HUES6 (cell line): ENCODE measurements around the gene OLFM1.
"Not testable (repeated sequence)": the region's sequence is repeated elsewhere in the genome, so short reads cannot be mapped to it uniquely, and the experiment has no call there.

ENCODE experiments used
- H3K27ac ChIP-seq: 2 replicates; pipeline ENCODE4 v1.7.0; 2013; ENCODE audit warnings: low read depth, mild to moderate bottlenecking, low read length, inconsistent platforms
- H3K27me3 ChIP-seq: 2 replicates; pipeline ENCODE4 v1.6.1; 2013; ENCODE audit warnings: low read length; ENCODE audit not compliant: control insufficient read depth, insufficient read depth
- H3K36me3 ChIP-seq: 2 replicates; pipeline ENCODE4 v1.6.1; 2013; ENCODE audit warnings: low read length; ENCODE audit not compliant: control insufficient read depth, insufficient read depth
- H3K4me1 ChIP-seq: 2 replicates; pipeline ENCODE4 v1.6.1; 2013; ENCODE audit warnings: low read length; ENCODE audit not compliant: control insufficient read depth, insufficient read depth
- H3K4me3 ChIP-seq: 2 replicates; pipeline ENCODE4 v1.5.1; 2013; ENCODE audit warnings: low read depth, low read length
- H3K9ac ChIP-seq: one replicate; pipeline ENCODE4 v1.6.1; 2013; ENCODE audit warnings: mild to moderate bottlenecking, low read length
- H3K9me3 ChIP-seq: 2 replicates; pipeline ENCODE4 v1.6.1; 2013; ENCODE audit warnings: low read depth, low read length; ENCODE audit not compliant: control insufficient read depth, insufficient read depth

OLFM1 gene

GRCh38 chr9:135110416-135110815, 22.9 kb downstream of the OLFM1 start:
- Histone ChIP-seq H3K27me3 (no peaks in the 10 kb centered on the region), H3K27ac (no peak overlapping the region), H3K4me1 (peaks cover 29% of the 10 kb centered on the region), H3K4me3 (no peak overlapping the region), H3K36me3 (no peaks in the 10 kb centered on the region), H3K9me3 (no peaks in the 10 kb centered on the region), H3K9ac (no peak overlapping the region)

GRCh38 chr9:135111600-135111999, 24.1 kb downstream of the OLFM1 start:
- not testable (repeated sequence) for H3K27ac ChIP-seq

GRCh38 chr9:135116371-135116770, 28.9 kb downstream of the OLFM1 start:
- Histone ChIP-seq H3K27ac (no peak overlapping the region), H3K27me3 (no peaks in the 10 kb centered on the region), H3K4me3 (no peak overlapping the region), H3K36me3 (peaks cover 14% of the 10 kb centered on the region), H3K9ac (no peak overlapping the region), H3K4me1 (peaks cover 5% of the 10 kb centered on the region; the same call in 1 of the 2 replicates), H3K9me3 (peaks cover 4% of the 10 kb centered on the region; the same call in 1 of the 2 replicates)

More at GRCh38 chr9:135111600-135111999, 24.1 kb downstream of the OLFM1 start:
- H3K4me1 ChIP-seq, result peaks cover 21% of the 10 kb centered on the region
- not testable (repeated sequence) for H3K9me3 ChIP-seq, H3K36me3 ChIP-seq, H3K27me3 ChIP-seq, H3K9ac ChIP-seq, H3K4me3 ChIP-seq

- H3K4me3 ChIP-seq, result no peak overlapping the region
- peaks cover 5% of the 10 kb centered on the region; the same call in 1 of the 2 replicates for H3K4me1 ChIP-seq
- no peak overlapping the region for H3K27ac ChIP-seq
- no peaks in the 10 kb centered on the region for H3K27me3 ChIP-seq
- peaks cover 14% of the 10 kb centered on the region for H3K36me3 ChIP-seq
- H3K9me3 ChIP-seq, result peaks cover 4% of the 10 kb centered on the region; the same call in 1 of the 2 replicates
- H3K9ac ChIP-seq, result no peak overlapping the region
Observed at GRCh38 chr9:135116881-135117280, 29.4 kb downstream of the OLFM1 start.

- Histone ChIP-seq H3K4me1 (peaks cover 5% of the 10 kb centered on the region; the same call in 1 of the 2 replicates), H3K27ac (no peak overlapping the region), H3K36me3 (peaks cover 14% of the 10 kb centered on the region), H3K9me3 (peaks cover 4% of the 10 kb centered on the region; the same call in 1 of the 2 replicates), H3K27me3 (no peaks in the 10 kb centered on the region), H3K9ac (no peak overlapping the region), H3K4me3 (no peak overlapping the region)
Observed at GRCh38 chr9:135117281-135117680, 29.8 kb downstream of the OLFM1 start.

GRCh38 chr9:135119496-135120064, 32.1 kb downstream of the OLFM1 start:
- Histone ChIP-seq H3K27ac (no peak overlapping the region), H3K9me3 (peaks cover 4% of the 10 kb centered on the region; the same call in 1 of the 2 replicates), H3K36me3 (peaks cover 14% of the 10 kb centered on the region), H3K27me3 (no peaks in the 10 kb centered on the region), H3K4me1 (peaks cover 5% of the 10 kb centered on the region; the same call in 1 of the 2 replicates), H3K4me3 (no peak overlapping the region), H3K9ac (no peak overlapping the region)

- peaks cover 4% of the 10 kb centered on the region; the same call in 1 of the 2 replicates for H3K9me3 ChIP-seq
- H3K36me3 ChIP-seq, result peaks cover 14% of the 10 kb centered on the region
- no peak overlapping the region for H3K27ac ChIP-seq
- H3K4me1 ChIP-seq, result peaks cover 5% of the 10 kb centered on the region; the same call in 1 of the 2 replicates
- H3K9ac ChIP-seq, result no peak overlapping the region
- H3K4me3 ChIP-seq, result no peak overlapping the region
- no peaks in the 10 kb centered on the region for H3K27me3 ChIP-seq
Observed at GRCh38 chr9:135120249-135120648, 32.8 kb downstream of the OLFM1 start.

GRCh38 chr9:135122316-135122715, 34.8 kb downstream of the OLFM1 start:
- H3K9ac ChIP-seq, result no peak overlapping the region
- H3K27me3 ChIP-seq, result no peaks in the 10 kb centered on the region
- H3K4me1 ChIP-seq, result peaks cover 1% of the 10 kb centered on the region; the same call in 1 of the 2 replicates
- H3K4me3 ChIP-seq, result no peak overlapping the region
- H3K36me3 ChIP-seq, result peaks cover 14% of the 10 kb centered on the region
- no peak overlapping the region for H3K27ac ChIP-seq
- peaks cover 4% of the 10 kb centered on the region; the same call in 1 of the 2 replicates for H3K9me3 ChIP-seq

- Histone ChIP-seq H3K27me3 (no peaks in the 10 kb centered on the region), H3K36me3 (peaks cover 14% of the 10 kb centered on the region), H3K27ac (no peak overlapping the region), H3K9ac (no peak overlapping the region), H3K4me1 (peaks cover 7% of the 10 kb centered on the region; the same call in 1 of the 2 replicates), H3K9me3 (peaks cover 4% of the 10 kb centered on the region; the same call in 1 of the 2 replicates), H3K4me3 (no peak overlapping the region)
Observed at GRCh38 chr9:135123126-135123772, 35.8 kb downstream of the OLFM1 start.

GRCh38 chr9:135123773-135124134, 36.3 kb downstream of the OLFM1 start:
- no peak overlapping the region for H3K27ac ChIP-seq
- no peaks in the 10 kb centered on the region for H3K27me3 ChIP-seq
- H3K9ac ChIP-seq, result no peak overlapping the region
- no peak overlapping the region for H3K4me3 ChIP-seq
- peaks cover 14% of the 10 kb centered on the region for H3K36me3 ChIP-seq
- peaks cover 4% of the 10 kb centered on the region; the same call in 1 of the 2 replicates for H3K9me3 ChIP-seq
- H3K4me1 ChIP-seq, result peaks cover 10% of the 10 kb centered on the region; the same call in 1 of the 2 replicates

GRCh38 chr9:135126451-135127187, 39.2 kb downstream of the OLFM1 start:
- Histone ChIP-seq H3K9ac (no peak overlapping the region), H3K9me3 (peaks cover 7% of the 10 kb centered on the region), H3K36me3 (no peaks in the 10 kb centered on the region), H3K27ac (no peak overlapping the region), H3K4me1 (peaks cover 10% of the 10 kb centered on the region; the same call in 1 of the 2 replicates), H3K27me3 (no peaks in the 10 kb centered on the region), H3K4me3 (no peak overlapping the region)
